GM23338 (cell line): ENCODE results near the gene PKP2.

Experiments used
- CTCF ChIP-seq, 2 experiments: fragments of 200-600 bp in 1 of 2; sonication (generic) in 1 of 2; conservative IDR thresholded peaks; 2 replicates each; pipeline versions ENCODE4 v1.5.1 to v1.6.1; 2016 to 2017; ENCODE audit warnings: antibody characterized with exemption in 2 of 2, low read depth in 2 of 2, mild to moderate bottlenecking in 2 of 2, moderate library complexity in 1 of 2
- EZH2 ChIP-seq: fragments of 200-600 bp; sonication (generic); IDR thresholded peaks from one replicate; pipeline ENCODE4 v1.8.0; 2017; ENCODE audit warnings: antibody characterized with exemption, mild to moderate bottlenecking, low read depth; ENCODE audit not compliant: unreplicated experiment
- POLR2AphosphoS5 ChIP-seq: IDR thresholded peaks from 2 replicates; pipeline ENCODE4 v1.6.1; 2016; ENCODE audit warnings: antibody characterized with exemption, low read depth

- TF ChIP-seq CTCF (conservative IDR thresholded peaks at IDR 0.05; ENCODE audit: low read depth in 2 of 2) (no peak), EZH2 (no peak), POLR2AphosphoS5 (no peak)
Measured at GRCh38 chr12:32777159-32777558, 119.4 kb downstream of the PKP2 start.
